Measurements from ENCODE around the gene PLD5.
"Not testable (repeated sequence)": the region's sequence is repeated elsewhere in the genome, so short reads cannot be mapped to it uniquely, and the experiment has no call there.

The PLD5 gene

DNA sequence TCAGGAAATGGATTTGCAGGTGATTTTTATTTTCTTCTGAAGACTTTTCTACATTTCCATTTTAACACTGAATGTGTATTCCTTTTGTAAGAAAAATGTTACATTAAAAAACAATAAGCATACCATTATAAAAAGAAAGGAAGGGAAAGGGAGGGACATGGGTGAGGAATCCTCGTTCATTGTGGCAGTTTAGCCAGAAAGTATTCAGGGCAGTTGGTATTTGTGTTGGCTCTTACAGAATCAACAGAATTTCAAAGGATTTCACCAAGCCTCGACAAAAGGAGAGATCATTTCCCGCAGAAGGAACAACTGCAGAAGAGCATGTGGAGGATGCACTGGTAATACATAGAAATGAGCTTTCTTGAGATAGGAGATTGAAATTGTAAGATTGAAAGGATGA lies 35.0 kb downstream of the PLD5 start:
- no peak for DNase-seq (ENCODE audit: low spot score)

DNA sequence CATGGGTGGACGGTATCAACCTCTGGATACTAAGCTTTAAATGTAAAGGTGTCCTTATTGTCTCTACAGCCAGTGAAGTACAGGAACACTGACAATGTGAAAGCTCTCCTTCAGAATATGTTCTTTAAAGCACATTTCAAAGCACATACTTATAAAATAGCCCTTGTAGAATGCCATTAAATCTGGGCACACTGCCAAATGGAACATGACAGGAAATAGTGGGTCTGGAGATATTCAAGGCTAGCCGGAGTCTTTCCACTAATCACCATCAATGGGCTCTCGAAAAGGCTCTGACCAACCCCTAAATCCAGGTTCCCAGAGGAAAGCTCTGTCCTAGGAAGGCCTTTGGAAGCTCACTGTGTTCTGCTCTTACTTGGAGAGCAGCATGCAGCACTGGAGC lies 46.6 kb downstream of the PLD5 start:
- no peak for DNase-seq (ENCODE audit: low spot score)

DNA sequence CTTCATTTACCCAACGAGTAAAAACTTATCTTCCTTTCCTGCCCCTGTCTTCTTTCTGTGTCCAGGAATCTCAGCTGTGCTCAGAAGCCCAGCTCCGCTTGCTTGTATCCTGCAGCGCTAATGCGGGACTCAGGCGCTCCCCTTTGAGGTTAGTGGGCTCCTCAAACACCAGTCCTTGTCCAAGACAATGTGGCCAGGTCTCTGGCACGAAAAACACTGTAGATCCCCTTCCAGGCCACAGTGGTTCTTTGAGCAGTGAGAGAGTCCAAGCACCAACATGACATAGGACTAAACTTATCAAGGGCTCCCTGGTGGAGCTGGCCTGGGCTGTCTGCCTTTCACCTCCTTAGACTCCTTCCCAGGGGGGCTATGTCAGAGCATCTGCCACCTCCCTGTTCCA lies 53.7 kb downstream of the PLD5 start:
- no peak for DNase-seq (ENCODE audit: low spot score)

DNA sequence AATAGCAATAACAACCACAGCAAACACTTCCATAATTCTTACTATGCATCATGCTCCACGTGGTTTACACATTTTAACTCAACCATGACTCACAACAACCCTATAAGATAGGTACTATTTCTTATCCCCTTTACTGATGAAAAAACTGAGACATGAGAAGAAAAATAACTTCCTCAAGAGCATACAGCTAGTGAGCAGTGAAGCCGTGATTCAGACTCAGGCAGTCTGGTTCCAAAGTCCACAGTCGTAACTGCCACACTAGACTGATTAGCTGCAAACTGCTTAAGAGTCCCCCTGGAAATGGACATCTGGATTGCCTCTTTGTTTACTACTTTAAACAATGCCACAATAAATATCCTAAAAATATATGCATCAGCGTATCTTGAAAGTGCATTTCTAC lies 55.7 kb downstream of the PLD5 start:
- DNase-seq (ENCODE audit: low spot score): peak; percentile 53

DNA sequence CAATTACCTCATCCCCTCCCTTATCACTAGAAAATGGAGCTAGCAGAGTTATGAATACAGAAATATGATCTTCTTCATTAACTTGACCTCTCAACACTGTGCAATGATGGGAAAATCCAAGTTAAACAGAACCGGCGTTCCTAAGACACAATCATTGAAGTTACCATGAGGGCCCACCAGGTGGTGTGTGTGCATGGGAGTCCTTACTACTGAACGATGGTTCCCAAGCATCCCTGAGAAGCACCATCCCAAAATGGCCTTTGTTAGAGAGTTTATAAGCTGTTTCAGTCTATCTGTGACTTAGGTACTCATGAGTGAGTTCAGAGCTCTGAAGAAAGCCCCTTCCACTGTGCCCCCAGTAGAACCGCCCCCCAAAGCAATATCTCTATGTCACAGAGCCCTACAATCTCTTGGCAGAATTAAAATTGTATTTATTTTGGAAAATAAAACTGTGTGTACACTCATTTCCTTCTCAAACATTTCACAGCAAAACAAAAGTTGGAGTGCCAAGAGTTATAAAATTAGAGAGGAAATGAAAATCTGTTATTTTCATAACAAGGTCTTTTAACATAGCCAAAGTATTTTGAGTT lies 56.8 kb downstream of the PLD5 start:
- DNase-seq (ENCODE audit: low spot score): peak; percentile 50

DNA sequence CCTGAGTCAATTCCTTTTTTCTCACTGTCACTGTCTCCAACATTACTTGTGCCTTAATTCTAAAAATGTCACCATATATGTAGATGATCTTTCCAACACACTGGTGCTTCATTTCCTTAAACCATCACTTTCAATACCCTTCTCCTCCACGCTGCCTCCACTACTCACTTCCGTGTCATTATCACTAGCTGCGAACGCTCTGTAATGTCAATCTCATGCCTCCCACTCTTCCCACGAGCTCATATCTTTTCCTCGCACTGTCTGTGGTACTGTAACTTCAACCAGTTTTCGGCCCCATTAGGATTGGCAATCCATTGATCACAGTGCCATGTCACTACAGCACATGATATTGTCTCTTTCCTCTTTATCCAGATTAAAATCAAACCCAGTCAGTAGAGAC lies 61.6 kb downstream of the PLD5 start:
- no peak for DNase-seq (ENCODE audit: low spot score)

DNA sequence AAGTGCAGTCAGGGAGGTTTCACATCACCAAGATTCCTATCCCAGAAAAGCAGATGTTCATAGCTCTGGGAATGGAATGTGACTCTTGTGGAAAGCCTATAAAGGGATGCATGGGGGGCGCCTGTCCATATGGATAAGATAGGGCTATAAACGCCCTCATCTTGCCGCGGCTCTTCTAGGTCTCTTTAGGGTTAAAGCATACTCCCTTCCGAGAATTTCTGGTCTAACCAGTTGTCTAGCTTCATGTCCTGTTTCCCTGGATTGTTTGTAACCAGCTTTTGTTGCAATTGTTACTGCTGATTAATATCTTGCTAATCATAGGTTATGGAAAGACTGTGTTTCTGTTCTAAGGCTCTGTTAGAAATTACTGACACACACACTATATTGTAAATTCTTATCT lies 64.8 kb downstream of the PLD5 start:
- DNase-seq (ENCODE audit: low spot score): not testable (repeated sequence)

DNA sequence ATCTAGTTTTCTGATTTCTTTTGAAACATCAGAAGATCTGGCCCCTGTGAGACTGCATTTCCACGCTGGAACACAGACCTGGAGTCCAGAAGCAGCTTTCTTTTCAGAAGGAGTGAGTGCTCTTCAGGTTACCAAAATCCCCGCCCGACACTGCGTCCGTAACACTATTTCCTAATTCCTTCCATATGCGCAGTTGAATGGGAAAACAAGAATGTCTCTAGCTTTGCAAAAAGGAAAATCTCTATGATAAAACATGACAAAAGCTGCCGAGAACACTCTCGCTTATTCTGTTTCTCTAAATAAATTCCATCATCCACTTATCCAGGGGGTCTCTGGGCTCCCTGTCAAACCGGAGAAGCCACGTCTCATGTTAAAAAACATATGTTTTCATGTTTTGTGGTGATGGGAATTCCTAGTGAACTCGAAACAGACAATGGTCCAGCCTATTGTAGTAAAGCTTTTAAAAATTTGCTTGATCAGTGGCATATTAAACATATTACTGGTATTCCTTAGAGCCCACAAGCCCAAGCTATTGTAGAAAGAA lies 67.7 kb downstream of the PLD5 start:
- no peak for DNase-seq (ENCODE audit: low spot score)

DNA sequence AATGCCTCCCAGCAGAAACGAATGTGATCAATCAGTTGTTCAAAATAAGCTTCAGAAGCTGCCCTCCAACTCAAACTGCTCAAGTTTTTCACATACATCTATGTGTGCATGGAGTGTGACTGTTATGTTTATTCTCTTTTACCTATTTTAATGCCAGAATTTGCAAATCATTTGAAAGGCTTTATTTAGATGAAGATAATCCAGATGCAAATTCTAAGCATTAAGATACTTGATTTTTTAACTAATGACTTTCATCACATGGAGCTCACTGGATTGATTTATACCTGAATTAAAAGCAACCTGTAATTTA lies 69.5 kb downstream of the PLD5 start:
- no peak for DNase-seq (ENCODE audit: low spot score)

DNA sequence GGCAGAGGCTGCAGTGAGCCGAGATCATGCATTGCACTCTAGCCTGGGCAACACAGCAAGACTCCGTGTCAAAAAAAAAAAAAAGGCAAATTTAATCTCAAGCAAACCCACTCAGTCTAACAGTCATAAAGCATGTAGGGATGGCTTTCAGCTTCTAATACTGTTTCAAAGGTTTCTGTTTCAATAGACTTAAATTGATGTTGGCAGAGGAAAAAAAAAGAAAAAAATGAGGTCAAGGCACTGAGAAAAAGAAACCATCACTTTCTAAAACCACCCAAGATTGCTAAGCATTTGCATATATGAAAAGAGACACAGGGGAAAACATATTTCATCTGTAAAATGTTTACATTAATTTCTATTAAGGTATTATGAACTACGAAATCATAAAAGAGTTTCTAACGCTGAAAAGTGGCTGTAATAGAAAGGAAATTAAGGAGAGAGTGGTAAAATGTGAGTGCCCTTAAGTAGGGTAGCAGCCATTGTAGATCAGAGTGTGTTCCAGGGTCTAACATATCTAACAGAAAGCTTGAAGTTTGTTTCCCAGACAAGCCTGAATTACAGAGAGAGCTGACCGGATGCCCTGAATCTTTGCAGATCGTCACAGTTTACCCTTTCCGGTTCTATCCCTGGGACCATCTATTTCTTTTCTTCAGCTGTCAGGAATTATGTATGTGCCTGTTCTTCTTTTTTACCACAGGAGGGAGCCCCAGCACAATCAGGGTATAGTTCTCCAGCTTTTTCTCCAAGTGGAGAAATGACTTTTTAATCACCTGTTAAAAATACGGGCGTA lies 70.0 kb downstream of the PLD5 start:
- peak; percentile 62 for DNase-seq (ENCODE audit: low spot score)

DNA sequence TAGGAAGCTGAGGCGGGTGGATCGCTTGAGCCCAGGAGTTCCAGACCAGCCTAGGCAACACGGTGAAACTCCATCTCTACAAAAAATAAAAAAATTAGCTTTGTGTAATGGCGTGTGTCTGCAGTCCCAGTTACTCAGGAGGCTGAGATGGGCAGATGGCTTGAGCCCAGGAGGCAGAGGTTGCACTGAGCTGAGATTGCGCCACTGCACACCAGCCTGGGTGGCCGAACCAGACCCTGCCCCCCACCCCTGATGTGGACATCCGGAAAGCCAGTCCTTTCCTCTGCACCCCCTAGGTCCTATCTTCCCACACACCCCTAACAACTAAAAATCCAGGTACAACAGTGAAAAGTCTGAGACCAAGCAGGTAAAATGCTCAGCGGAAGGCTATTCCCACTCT lies 71.9 kb downstream of the PLD5 start:
- DNase-seq (ENCODE audit: low spot score): no peak

DNA sequence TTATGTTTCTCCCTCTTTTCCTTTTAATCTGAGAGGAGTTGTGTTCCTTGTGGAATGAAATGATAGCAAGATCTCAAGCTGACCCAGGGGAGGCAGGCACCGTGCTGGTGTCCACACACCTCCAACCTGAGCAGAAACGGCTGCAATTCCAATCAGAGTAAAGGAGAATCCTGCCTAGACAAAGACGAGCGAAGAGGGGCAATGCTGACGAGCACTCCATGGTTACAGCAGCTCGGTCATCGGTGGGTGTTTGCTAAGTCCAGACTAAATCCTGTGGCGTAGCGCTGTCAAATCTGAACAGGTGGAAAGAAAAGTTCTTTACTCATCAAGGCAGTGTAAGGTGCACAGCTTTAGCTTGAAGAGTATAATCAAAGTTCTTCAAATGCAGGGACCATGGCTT lies 74.8 kb downstream of the PLD5 start:
- DNase-seq (ENCODE audit: low spot score): no peak

DNA sequence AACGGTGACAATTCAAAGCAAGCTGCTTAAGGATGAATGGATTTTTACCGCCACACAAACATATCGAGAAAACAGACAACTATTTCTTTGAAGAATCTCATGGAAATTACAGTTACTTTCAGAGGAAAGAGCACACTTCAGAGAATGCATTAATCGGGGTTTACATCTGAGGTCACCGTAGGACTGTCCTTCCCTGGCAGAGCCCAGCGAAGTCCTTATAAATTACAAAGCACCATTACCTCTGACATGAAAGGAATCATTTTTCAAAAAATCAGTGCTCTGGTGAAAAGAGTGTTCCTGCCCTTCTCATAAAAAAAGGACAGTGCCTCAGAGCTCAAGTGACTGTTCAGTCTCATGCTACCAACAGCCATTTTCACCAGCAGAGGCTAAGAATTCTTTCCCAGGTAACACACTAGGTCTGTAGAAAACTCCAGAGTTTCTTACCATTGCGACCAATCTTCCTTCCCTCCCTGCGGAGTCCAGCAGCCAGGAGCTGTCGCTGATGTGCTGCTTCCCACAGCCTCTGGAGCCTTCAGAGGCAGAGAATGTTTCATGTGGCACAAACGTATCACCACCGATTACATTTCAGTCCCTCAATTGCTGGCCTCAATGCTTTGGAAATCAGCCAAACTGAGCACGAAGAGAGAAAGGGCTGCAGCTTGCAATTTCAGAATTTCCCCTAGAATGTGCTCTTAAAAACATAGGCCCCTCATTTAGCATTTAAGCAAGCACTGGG lies 75.4 kb downstream of the PLD5 start:
- no peak for DNase-seq (ENCODE audit: low spot score)

DNA sequence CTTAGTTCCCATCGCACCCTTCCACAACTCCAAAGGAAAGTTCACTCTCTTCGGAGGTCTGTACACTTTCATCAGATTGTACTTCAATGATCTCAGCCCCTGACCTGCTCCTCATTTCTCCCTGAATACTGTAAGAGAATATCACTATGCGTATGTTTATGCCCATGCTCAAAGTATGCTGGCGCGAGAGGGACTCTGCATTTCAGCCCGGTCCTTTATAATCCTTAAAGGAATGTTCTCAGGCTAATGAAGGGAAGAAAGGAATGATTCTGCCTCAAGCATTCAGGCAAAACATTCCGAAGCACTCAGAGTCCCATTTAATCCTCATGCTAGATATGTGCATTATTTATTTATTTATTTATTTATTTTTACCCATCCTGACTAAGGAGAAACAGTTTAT lies 76.8 kb downstream of the PLD5 start:
- no peak for DNase-seq (ENCODE audit: low spot score)

DNA sequence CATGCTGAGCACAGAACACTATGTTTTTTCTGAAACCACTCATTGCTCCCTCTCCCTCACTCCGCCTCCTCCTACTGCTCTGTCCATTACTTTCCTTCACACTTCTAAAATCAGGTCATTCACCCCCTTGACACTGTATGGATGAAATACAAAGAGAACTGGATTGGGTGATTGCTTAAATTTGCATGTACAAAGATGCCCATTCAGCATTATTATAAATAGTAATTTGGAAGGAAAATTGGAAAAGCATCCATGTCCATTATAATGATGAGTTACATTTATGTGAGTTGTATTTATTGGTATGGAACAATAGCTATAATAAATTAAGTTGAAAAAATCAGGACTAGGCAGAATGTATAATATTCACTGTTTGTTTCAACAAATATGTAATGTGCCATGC lies 83.7 kb downstream of the PLD5 start:
- no peak for DNase-seq (ENCODE audit: low spot score)

DNA sequence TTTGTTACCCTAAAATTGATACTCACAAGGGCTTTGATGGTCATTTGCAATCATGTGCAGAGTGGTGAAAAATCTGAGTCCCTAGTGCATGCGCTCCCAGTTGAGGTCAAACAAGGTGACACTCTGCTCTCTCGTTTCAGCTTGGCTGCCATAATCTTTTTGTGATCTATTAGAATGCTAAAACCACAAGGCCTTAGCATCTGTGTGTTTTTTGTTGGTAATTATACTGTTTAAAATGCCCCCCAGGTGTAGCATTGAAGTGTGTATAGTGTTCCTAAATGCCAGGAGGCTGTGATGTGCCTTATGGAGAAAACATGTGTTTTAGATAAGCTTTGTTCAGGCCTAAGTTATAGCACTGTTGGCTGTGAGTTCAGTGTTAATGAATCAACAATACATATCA lies 89.3 kb downstream of the PLD5 start:
- no peak for DNase-seq (ENCODE audit: low spot score)

DNA sequence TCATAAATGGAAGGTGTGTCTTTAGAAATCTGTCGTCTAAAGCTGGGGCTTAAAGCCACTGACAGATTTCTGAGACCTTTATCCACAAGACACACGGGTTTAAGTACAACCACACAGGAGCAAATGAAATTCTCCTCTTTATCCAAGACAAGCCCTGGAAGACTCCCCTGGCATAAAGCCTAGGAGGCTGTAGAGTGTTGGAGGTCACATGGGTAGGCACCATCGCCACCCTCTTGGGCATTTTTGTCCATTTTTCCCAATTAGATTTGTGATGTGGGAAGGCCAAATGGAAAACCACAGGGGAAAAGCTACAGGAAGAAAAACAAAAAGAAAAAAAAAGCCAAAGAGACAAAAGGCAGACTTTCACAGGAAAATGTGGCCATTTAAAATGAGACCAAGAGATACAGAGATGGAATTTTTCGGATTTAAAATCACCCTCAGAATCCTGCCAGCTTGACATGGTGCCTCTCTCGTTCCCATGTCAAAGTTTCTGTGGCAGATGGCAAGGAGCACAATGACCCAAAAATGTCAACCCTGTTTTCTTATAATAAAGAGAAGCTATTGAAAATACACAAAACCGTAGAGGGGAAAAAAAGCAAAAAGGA lies 91.9 kb downstream of the PLD5 start:
- DNase-seq (ENCODE audit: low spot score): no peak

DNA sequence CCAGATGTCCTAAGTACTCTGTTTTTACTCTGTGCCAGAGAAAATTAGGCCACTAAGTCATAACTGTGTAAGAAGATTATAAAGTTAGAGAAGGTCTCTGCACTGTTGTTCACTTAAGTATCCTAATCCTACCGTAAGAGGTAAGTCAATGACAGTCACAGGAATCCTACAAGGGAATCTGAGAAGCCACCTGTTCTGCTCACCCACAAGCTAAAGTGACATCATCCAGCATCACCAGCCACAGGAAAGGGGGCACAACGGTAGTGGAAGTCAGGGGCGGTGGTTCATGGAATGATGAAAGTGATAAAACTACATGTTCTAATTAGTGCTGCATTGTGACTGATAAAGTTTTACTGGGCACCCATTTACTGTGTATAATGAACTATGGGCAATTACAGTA lies 92.7 kb downstream of the PLD5 start:
- DNase-seq (ENCODE audit: low spot score): no peak

DNA sequence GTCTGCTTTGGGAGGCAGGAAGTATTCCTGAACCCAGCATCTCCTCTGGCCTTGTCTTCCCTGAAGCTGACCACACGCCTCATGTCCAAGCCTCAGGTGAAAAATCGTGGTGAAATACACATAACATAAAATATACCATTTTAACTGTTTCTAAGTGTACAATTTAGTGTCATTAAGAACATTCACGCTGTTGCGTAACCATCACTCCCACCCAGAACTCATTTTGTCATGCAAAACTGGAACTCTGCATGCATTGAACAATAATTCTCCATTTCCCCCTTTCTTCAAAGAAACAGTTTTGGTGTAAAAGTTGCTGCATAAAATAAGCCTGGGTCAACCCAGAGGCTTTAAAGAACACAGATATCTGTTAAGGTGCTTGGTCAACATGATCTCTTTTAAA lies 93.5 kb downstream of the PLD5 start:
- no peak for DNase-seq (ENCODE audit: low spot score)

DNA sequence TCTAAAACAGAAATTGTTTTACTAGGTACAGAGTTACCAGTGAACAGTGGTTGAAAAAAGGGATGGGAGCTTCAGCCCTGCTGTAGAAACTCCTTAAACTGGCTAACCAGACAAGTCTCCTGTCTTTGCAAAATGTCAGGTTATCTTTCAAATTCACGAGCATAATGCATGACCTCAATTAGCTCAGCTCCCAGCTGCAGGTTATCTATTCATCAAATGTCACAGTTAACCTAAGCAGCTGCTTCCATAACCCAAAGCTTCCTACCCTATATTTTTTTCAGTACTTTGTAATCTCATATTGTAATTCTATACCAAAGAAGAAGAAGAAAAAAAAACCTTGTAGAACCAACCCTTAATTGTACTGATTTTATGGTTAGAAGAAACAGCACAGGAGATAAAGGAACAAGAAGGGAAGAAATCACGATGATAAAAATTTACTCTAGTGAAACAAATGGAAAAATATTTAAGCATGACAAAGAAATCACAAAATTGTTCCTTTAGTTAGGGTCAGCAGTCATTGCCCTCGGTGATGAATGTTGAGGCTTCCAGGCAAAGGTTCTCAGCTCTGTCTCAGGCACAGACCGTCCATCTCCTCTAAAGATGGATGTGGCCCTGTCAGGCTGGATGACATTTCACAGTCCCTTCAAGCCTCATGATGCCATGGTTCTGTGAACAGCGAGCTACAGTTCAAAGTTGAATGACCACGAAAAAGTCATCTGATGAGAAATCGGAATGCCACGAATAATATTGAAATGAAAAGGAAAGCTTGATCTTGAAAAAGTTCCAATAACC lies 95.9 kb downstream of the PLD5 start:
- no peak for DNase-seq (ENCODE audit: low spot score)

DNA sequence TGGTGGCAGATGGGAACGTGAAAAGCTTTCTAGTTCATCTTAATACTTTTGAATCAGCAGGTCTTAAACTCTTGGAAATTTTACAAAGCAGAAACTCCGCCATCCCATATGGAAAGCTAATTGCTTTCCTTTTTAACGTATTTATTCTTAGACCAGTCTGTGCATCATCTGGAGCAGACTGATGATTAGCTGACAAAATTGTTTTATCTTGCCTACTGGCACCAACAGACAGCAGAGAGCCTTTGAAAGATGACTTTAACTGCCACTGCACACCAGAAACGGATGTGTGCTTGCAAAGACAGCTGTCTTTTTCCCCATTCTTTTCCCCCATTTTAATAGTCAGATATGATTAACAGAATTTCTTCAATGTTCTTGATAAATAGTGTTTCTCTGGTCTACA lies 97.0 kb downstream of the PLD5 start:
- no peak for DNase-seq (ENCODE audit: low spot score)

DNA sequence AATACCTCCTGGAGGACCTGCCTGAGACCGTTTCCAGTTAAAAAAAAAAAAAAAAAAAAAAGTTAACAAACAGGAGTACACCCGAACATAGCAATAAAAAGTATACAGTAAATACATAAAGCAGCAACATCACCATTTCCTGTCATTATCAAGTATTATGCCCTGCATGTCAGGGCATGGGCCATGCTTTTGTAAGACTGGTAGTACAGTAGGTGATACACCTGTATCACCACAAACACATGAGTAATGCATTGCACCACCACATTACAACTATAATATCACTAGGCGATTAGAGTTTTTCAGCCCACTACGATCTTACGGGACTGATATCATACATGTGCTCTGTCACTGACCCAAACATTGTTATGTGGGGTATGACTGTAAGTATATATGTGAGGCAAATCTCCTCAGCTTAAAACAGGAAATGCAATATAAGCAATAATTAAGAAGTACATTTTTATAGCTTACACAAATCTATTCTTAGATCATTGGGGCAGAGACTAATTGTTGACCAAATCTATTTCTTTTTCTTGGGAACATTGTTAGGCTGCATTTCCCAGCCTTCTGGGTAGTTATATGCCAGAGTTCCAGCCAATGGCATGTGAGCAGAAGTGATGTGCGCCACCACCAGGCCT lies 98.1 kb downstream of the PLD5 start:
- no peak for DNase-seq (ENCODE audit: low spot score)
